ENCODE results near the gene DIRAS2.

DNA sequence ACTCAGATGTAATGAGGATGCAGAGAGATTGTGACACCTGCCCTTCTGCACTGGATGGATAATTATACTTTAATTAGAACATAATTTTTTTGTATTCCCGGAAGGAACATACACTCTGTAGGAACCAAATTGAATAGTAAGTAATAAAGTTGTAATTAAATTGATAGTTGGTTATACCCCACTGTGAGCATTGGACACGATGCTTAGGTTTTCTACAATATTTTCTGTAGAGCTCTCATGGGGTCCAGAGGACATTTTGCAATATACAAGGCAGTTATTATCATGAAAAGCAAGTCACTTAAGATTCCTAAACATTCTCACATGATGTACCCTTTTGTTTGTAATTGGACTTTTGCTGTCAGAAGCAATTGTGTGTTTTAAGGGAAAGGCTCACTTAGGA, 63.4 kb downstream of the DIRAS2 start:
- TF ChIP-seq POLR2AphosphoS5 (IDR thresholded peaks at IDR 0.05; ENCODE audit: low read depth, low read length) (no peak), SIN3A (IDR thresholded peaks at IDR 0.05; ENCODE audit: borderline replicate concordance, insufficient read depth, low read length) (no peak), TAF1 (IDR thresholded peaks at IDR 0.05; ENCODE audit: borderline replicate concordance, insufficient read depth, low read length) (no peak), FOXP2 (optimal IDR thresholded peaks at IDR 0.05; ENCODE audit: borderline replicate concordance, extremely low read depth, extremely low read length, insufficient read depth) (no peak)
- TF ChIP-seq, protein P1, sequence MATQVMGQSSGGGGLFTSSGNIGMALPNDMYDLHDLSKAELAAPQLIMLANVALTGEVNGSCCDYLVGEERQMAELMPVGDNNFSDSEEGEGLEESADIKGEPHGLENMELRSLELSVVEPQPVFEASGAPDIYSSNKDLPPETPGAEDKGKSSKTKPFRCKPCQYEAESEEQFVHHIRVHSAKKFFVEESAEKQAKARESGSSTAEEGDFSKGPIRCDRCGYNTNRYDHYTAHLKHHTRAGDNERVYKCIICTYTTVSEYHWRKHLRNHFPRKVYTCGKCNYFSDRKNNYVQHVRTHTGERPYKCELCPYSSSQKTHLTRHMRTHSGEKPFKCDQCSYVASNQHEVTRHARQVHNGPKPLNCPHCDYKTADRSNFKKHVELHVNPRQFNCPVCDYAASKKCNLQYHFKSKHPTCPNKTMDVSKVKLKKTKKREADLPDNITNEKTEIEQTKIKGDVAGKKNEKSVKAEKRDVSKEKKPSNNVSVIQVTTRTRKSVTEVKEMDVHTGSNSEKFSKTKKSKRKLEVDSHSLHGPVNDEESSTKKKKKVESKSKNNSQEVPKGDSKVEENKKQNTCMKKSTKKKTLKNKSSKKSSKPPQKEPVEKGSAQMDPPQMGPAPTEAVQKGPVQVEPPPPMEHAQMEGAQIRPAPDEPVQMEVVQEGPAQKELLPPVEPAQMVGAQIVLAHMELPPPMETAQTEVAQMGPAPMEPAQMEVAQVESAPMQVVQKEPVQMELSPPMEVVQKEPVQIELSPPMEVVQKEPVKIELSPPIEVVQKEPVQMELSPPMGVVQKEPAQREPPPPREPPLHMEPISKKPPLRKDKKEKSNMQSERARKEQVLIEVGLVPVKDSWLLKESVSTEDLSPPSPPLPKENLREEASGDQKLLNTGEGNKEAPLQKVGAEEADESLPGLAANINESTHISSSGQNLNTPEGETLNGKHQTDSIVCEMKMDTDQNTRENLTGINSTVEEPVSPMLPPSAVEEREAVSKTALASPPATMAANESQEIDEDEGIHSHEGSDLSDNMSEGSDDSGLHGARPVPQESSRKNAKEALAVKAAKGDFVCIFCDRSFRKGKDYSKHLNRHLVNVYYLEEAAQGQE (IDR thresholded peaks at IDR 0.05; ENCODE audit: insufficient read depth in 1 of 2, low read depth in 2 of 2, low read length in 2 of 2) = no peak
